Stimulated activated CD4-positive, alpha-beta T cell treated with anti-CD3 and anti-CD28 coated beads, Interleukin-2, amount 100 ng/mL, for 48 hours (primary cell): ENCODE data around the gene PFAS.
"Not testable (repeated sequence)": the region's sequence is repeated elsewhere in the genome, so short reads cannot be mapped to it uniquely, and the experiment has no call there.

Experiments used
- DNase-seq, 2 donors: peaks; one replicate each; pipeline ENCODE4 v3.0.0-alpha.2; 2020

PFAS gene

DNA sequence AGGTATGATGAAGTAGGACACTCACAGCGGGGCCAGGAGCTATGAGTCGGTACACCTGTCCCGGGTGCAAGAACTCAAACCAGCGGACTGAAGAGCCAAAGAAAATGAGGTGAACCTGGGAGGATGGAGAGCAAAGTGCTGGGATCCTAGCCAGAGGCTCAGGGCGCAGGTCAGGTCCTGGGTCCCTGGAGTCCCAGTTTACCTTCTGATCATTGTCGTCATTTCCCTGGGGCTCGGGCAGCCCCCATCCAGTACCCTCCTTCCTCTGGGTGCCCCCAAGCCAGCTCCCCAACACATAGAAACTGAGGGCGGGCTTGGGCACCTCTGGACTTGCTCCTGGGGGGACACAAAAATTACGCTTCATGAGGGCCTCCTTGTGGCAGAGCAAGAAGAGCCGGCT lies 17.4 kb upstream of the PFAS start:
- no peak for DNase-seq

DNA sequence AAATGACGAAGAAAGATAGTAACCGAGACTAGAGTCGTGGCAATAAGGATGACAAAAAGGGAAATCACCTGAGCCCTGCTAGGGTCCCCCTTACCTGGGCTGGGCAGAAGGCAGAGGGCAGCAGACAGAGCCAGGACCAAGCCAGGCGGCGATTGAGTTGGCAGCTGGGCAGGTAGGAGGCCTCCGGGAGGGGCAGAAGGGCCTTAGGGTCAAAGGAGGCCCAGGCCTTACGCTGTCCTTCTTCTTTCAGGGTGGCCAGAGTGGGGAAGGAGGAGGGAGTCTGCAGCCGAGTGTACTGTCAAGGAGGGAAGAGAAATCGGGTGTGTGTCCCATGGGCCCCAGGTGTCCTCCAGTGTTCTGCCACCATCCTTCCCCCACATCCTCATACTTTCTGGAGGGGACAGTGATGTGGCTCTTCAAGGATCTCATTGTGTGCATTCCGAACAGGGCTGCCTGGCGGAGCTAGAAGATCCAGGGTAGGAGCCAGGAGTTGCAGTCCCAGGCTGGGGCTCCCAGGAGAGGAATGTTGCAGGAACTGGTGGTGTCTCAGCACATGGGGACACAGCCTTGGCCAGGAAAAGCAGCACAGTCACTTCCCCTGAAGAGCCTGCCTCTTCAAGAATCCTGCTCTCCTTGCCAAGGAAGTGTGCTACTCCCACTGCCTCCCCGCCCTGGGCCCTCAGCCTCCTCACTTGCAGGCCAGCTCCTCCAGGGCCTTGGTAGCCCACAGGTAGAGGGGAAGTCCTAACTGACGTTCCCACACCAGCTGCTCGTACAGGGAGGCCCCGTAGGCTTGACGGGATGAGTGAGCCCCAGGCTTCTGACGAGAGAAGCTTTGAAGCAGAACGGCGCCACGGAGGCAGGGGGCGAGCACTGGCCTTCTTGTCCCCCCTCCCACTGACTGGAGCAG lies 14.5 kb upstream of the PFAS start:
- no peak for DNase-seq

DNA sequence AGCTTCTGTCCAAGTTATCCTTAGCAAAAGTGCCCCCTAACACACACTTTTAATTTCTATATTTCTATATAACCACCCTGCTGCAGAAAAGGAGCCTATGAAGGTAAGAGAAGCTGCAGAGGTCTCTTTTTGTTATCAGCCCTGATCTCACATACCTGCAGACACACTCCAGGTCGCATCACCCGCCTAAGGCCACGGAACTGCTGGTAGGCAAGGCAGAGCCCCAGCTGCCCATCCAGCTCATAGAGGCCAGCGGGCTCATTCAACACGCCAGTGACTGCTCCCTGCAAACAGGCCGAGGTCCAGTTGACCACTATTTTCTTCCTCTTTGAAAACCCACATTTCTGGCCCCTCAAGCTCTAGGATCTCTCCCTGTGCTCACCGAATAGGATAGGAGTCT lies 13.4 kb upstream of the PFAS start:
- DNase-seq, result no peak

DNA sequence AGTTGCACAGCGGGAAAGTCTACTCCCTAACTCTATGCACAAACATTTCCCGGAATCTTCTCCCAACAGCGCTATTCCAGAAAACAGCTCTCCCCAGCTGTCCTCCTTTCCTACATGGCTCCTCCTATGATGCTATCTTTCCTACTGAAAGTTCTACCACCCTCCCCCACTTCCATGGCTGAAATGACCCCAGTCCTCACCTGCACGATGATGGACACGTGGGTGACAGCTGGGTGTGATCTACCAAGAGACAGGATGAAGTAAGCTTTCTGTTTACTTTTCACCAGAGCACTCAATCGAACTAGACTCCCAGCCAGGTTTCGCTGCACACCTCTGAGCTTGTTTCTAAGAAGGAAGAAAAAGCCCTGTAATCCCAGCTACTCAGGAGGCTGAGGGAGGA lies 11.9 kb upstream of the PFAS start:
- no peak for DNase-seq

DNA sequence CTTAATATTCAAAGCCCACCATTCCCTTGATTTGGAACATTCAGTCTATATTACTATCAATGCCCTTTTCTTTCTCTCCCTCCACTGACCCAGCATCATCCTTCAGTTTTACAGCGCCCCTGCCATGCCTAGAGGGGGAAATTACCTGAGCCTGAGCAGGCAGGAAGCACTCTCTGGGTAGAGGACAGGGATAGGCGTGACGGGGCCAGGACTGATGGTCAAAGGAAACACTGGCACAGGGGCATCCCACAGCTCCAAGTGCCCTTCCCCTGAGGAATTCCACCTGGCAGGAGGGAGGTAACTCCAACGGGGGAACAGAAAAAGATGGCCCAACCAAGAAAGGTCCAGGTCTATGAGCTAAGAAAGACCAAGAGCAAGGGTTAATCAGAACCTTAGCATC lies 11.2 kb upstream of the PFAS start:
- DNase-seq, result no peak

DNA sequence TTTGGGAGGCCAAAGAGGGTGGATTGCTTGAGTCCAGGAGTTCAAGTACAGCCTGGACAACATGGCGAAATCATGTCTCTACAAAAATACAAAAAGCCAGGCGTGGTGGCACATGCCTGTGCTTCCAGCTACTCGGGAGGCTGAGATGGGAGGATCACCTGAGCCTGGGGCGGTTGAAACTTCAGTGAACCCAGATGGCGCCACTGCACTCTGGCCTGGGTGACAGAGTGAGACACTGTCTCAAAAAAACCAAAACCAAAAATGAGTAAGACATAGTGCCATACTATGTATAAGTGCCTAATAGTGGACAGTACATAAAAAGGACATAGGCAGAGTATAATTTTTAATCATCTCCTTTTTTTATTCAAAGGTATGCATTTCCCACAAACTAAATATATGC lies 5.3 kb upstream of the PFAS start:
- no peak for DNase-seq

DNA sequence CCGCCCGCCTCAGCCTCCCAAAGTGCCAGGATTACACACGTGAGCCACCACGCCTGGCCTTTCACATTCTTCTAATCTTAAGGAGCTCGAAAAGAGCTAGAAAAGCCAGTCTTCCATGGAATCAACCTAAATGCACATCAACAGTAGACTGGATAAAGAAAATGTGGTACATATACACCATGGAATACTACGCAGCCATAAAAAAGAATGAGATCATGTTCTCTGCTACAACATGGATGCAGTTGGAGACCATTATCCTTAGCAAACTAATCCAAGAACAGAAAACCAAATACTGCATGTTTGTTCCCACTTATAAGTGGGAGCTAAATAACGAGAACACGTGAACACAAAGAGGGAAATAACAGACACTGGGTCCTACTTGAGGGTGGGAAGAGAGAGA lies 4.3 kb upstream of the PFAS start:
- DNase-seq, result no peak

DNA sequence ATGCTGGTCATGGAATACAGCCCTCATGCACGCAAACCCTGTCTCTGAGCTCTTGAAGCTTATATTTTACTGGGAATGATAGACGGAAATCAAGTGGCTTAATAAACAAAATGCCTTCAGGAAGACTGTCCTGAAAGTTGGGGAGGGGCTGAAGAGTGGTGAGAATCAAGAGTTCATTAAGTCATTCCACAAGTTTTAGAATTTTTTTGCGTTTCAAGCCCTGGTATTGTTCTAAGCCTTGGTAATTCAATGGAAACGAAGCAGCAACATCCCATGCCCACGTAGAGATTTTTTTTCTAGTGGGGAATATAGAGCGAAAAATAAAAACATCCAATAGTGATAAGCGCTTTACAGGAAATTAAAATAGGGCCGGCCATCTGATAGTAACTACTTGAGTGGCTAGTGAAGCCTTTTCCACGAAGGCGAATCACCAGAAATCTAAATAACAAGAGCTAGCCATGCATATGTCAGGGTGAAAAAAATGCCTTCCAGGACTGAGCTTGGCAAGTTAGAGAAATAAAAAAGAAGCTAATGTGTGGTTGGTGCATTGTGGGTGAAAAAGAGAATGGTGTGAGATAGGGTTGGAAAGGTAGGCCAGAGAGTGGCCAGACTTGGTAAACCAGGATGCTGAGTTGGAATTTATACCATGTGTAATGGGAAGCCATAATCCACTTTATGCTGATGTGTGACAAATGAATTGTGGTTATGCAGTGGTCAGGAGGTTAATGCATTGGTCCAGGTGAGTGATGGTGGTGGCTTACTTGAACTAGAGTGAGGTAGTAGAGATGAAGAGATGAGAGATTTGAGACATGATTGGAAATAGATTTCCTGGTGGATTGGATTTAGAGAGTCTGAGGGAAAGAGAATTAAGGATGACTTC lies 772 bp downstream of the PFAS start:
- DNase-seq, result no peak

DNA sequence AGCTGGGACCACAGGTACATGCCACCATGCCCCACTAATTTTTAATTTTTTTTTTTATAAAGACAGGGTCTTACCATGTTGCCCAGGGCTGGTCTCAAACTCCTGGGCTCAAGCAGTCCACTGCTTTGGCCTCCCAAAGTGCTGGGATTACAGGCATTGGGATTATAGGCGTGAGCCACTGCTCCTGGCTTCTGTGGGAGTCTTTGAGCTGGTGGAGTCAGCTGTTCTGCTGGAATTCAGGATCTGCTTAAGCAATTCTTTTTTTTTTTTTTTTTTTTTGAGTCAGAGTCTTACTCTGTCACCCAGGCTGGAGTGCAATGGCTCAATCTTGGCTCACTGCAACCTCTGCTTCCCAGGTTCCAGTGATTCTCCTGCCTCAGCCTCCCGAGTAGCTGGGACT lies 2.3 kb downstream of the PFAS start:
- DNase-seq, result not testable (repeated sequence)

DNA sequence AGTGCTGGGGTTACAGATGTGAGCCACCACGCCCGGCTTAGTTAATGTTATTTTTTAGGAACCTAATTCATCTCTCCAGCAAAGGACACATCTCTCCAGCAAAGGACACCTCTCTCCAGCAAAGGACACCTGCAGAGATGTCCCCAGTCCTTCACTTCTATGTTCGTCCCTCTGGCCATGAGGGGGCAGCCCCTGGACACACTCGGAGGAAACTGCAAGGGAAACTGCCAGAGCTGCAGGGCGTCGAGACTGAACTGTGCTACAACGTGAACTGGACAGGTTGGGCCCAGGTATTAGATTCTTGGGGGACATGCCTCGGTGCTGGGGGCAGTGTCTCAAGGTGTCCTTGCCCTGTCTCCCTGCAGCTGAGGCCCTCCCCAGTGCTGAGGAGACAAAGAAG lies 4.7 kb downstream of the PFAS start:
- no peak for DNase-seq

DNA sequence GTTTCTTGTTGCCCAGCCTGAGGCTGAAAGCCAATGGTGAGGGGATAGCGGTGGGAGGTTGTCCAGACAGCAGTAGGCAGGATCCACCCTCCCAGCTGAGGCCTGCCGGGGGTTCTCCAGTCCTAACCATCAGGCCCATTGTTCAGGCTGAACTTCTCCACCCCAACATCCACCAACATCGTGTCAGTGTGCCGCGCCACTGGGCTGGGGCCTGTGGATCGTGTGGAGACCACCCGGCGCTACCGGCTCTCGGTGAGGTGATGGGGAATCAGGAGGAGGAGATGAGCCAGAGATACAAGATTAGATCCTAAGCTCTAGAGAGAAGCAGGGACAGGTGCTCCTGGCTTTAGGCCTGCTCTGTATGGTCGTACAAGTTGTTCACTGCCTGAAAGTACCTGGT lies 5.8 kb downstream of the PFAS start:
- no peak for DNase-seq

DNA sequence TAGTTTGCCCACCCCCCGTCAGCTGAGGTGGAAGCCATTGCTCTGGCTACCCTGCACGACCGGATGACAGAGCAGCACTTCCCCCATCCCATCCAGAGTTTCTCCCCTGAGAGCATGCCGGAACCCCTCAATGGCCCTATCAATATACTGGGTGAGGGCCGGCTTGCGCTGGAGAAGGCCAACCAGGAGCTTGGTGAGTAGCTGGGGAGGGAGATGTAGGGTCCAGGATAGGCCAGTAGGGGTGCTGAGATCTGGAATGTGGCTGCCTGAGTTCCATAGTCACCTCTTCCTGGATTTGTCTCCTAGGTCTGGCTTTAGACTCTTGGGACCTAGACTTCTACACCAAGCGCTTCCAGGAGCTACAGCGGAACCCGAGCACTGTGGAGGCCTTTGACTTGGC lies 6.4 kb downstream of the PFAS start:
- no peak for DNase-seq

DNA sequence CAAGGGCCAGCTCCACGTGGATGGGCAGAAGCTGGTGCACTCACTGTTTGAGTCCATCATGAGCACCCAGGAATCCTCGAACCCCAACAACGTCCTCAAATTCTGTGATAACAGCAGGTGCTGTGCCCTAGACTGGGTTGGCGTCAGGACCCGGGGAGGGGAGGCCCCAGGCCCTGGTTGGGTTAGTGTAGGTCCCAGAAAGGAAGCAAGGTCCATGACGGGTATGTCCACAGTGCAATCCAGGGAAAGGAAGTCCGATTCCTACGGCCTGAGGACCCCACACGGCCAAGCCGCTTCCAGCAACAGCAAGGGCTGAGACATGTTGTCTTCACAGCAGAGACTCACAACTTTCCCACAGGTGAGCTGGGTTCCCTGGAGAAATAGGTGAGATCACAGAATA lies 7.2 kb downstream of the PFAS start:
- no peak for DNase-seq

DNA sequence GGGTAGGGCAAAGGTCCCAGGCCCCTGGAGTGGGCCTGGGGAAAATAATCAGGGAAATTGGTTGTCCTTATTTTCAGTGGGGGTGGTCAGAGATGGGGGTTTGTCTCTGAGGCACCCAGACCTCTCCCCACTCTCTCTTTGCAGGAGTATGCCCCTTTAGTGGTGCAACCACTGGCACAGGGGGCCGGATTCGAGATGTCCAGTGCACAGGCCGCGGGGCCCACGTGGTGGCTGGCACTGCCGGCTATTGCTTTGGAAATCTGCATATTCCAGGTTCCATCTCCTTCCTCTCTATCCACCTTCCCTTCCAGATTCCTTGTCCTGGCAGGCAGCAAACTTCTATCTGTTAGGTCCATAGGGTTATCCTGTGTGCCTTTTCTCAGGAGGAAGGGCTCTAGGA lies 7.6 kb downstream of the PFAS start:
- no peak for DNase-seq

DNA sequence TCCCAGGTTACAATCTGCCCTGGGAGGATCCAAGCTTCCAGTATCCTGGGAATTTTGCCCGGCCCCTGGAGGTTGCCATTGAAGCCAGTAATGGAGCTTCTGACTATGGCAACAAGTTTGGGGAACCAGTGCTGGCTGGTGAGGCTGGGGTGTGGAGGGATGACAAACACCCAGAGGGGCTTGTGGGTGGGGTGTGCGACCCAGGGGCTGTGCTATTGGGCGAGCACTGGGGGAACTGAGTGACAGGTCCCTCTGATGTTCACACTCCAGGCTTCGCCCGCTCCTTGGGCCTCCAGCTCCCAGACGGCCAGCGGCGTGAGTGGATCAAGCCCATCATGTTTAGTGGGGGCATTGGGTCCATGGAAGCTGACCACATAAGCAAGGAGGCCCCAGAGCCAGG lies 8.7 kb downstream of the PFAS start:
- no peak for DNase-seq

DNA sequence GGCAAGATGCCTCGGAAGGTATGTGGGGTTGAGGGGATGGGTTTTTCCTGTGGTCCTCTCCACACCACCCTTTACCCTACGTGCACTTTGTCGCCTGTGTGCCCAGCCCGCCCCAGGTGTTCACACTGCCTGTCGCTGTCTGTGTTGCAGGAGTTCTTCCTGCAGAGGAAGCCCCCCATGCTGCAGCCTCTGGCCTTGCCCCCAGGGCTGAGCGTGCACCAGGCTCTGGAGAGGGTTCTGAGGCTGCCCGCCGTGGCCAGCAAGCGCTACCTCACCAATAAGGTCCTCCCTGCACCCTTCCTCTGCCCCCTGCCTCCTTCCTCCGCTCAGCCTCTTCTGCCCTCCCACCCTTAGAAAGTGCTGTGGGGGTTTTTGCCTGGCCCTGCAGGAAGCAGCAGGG lies 15.2 kb downstream of the PFAS start:
- DNase-seq, result no peak

DNA sequence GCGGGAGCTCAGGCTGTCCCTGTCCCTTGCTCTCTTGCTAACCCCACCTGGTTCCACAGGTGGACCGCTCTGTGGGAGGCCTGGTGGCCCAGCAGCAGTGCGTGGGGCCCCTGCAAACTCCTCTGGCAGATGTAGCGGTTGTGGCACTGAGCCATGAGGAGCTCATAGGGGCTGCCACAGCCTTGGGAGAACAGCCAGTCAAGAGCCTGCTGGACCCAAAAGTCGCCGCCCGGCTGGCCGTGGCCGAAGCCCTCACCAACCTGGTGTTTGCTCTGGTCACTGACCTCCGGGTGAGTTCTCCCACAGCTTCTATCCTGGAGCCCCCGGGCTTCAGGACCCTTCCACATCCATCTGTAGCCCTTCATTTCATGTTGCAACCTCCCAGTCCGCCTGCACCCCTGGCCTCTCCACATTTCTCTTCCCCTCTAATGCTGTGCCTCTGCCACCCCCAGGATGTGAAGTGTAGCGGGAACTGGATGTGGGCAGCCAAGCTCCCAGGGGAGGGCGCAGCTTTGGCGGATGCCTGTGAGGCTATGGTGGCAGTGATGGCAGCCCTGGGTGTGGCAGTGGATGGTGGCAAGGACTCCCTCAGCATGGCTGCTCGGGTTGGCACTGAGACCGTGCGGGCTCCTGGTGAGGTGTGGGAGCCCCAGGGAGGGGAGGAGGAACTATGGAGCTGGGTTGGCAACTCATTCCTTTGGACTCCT lies 15.9 kb downstream of the PFAS start:
- DNase-seq, result no peak

DNA sequence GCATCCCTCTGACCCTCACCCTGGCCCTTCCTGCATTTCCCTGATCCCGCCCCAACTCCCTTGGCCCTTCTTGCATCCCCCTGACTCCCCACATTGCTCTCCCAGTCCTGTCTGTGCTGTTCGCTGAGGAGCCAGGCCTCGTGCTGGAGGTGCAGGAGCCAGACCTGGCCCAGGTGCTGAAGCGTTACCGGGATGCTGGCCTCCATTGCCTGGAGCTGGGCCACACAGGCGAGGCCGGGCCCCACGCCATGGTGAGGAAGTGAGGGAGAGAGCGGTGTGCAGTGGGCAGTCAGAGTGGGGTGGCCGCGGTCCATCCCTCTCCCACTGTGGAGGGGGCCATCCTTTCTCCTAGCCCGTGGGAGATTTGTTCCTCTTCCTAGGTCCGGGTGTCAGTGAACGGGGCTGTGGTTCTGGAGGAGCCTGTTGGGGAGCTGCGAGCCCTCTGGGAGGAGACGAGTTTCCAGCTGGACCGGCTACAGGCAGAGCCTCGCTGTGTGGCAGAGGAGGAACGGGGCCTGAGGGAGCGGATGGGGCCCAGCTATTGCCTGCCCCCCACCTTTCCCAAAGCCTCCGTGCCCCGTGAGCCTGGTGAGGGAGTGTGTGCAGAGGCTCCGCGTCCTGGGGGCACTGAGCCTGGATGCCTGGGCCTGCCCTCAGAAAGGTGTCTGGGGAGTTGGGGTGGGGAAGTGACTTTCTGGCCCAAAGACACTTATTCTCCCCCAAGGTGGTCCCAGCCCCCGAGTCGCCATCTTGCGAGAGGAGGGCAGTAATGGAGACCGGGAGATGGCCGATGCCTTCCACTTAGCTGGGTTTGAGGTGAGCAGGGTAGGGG lies 17.8 kb downstream of the PFAS start:
- DNase-seq, result no peak

DNA sequence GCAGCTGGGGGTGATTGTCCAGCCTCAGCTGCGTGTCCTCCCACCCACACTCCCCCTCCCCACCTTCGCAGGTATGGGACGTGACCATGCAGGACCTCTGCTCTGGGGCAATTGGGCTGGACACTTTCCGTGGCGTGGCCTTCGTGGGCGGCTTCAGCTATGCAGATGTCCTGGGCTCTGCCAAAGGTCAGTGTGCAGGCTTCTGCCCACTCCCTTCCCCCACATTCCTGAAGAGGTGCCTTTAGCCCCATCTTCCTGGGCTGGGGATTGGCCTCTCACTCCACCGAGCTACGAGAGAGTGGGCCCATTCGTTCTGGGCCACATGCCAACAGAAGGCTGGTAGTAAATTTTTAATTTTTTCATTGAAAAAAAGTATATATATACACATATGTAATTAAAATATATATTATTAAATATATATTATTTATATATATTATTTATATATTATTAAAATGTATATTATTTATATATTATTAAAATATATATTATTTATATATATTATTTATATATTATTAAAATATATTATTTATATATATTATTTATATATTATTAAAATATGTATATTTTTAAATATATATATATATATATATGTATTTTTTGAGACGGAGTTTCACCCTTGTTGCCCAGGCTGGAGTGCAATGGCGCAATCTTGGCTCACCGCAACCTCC lies 18.5 kb downstream of the PFAS start:
- DNase-seq, result no peak

DNA sequence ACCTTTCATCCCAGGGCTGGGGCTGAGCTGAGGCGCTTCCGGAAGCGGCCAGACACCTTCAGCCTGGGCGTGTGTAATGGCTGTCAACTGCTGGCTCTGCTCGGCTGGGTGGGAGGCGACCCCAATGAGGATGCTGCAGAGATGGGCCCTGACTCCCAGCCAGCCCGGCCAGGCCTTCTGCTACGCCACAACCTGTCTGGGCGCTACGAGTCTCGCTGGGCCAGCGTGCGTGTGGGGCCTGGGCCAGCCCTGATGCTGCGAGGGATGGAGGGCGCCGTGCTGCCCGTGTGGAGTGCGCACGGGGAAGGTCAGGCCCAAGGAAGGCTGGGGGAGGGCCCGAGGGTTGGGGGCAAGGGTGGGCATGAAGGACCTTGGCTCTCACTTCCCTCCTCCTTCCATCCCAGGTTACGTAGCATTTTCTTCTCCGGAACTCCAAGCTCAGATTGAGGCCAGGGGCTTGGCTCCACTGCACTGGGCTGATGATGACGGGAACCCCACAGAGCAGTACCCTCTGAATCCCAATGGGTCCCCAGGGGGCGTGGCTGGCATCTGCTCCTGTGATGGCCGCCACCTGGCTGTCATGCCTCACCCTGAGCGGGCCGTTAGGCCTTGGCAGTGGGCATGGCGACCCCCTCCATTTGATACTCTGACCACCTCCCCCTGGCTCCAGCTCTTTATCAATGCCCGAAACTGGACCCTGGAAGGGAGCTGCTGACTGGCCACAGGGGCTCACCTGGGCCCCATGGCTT lies 19.6 kb downstream of the PFAS start:
- DNase-seq, result no peak

DNA sequence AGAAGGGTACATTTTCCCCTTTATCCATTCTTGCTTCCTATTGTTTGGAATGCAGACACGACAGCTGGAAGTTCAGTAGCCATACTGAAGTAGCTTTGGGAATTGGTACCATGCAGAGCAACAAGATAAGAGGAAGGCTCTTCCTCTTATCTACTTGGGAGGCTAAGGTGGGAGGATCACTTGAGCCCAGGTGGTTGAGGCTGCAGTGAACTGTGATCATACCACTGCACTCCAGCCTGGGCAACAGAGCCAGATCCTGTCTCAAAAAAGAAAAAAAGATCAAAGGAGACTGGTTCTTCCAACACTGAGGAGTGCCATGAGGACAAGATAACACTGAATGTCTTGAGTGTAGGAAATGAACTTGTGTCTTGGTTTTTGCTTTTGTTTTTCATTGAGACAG lies 23.3 kb downstream of the PFAS start:
- DNase-seq, result no peak
